ENCODE data around the gene MAP2K5. TPM values are rescaled to one million over a fixed set of nuclear protein-coding genes. Genes with fewer than 3 reads are reported as not detected.
A peak's percentile ranks its signal among the peaks of the same experiment; 100 is the strongest.

Gene MAP2K5
- total RNA-seq, 1 donor from 2014 or later, result 25.5 TPM

GRCh38 chr15:67730135-67730534 is 187.6 kb downstream of the MAP2K5 start:
- Histone ChIP-seq H3K4me3 (no peak overlapping the region), H3K27me3 (ENCODE audit: low read depth) (no peaks in the 10 kb centered on the region), H3K9me3 (no peaks in the 10 kb centered on the region), H3K36me3 (no peaks in the 10 kb centered on the region), H3K27ac (no peak overlapping the region), H3K4me1 (no peaks in the 10 kb centered on the region)
- no peak for ATAC-seq
- intact Hi-C loops (cut with DNase I), result no loop called here
- TF ChIP-seq, protein P1, sequence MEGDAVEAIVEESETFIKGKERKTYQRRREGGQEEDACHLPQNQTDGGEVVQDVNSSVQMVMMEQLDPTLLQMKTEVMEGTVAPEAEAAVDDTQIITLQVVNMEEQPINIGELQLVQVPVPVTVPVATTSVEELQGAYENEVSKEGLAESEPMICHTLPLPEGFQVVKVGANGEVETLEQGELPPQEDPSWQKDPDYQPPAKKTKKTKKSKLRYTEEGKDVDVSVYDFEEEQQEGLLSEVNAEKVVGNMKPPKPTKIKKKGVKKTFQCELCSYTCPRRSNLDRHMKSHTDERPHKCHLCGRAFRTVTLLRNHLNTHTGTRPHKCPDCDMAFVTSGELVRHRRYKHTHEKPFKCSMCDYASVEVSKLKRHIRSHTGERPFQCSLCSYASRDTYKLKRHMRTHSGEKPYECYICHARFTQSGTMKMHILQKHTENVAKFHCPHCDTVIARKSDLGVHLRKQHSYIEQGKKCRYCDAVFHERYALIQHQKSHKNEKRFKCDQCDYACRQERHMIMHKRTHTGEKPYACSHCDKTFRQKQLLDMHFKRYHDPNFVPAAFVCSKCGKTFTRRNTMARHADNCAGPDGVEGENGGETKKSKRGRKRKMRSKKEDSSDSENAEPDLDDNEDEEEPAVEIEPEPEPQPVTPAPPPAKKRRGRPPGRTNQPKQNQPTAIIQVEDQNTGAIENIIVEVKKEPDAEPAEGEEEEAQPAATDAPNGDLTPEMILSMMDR (IDR thresholded peaks at IDR 0.05), result no peak
- DNase-seq, result no peak

DNA sequence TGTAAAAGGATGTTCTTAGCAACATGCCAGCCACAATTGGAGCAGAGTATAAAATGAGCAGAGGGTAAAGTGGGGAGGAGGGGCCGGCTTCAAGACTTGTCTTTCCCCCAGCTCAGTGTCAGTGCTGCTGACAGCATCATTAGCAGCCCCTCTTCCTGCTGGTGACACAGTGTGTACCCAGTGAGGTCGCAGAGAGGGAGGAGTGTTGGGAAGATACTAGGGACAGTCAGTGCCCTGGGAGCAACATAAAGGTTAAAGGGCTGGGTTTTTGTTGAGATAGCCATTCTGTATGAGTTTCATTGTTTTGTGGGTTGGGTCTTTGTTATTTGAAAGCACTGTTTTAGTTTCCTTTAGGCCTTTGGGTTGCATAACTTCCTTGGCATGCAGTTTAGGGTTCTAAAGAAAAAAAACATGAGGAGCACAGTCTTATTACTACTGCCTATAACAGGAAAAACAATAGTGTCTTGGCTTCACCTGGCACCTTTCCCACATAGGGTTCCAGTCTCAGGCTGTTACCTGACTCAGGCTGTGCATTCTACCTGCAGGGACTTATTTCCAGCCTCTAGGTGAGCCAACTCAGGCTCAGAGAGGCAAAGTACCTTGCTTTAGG is 188.7 kb downstream of the MAP2K5 start:
- H3K4me1 ChIP-seq, result no peaks in the 10 kb centered on the region
- no peak overlapping the region for H3K27ac ChIP-seq
- H3K36me3 ChIP-seq, result no peaks in the 10 kb centered on the region
- H3K4me3 ChIP-seq, result no peak overlapping the region
- no peaks in the 10 kb centered on the region for H3K27me3 ChIP-seq (ENCODE audit: low read depth)
- no peaks in the 10 kb centered on the region for H3K9me3 ChIP-seq
- peak in 1 of 2 donors; percentile 21 for ATAC-seq
- TF ChIP-seq, protein P1 (IDR thresholded peaks at IDR 0.05), result no peak
- no peak for DNase-seq
- intact Hi-C loops (cut with DNase I), result no loop called here

DNA sequence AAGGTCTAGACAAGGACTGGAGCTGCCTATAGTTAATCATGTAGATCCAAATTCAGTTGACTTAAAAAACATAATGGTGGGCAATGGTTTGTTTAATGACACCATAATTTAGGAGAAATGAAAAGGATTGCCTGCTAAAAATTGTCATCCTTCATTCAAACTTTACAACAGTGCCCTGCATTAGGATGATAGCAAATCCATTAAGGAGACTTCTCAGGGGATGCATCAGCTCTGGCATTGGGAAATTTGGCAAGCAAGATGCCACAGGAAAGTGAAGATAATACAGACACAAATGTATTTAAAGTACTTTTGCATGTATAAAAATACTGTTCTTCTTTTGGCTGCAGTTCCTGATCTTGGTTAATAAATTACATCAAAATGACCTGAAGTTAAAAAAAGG is 189.7 kb downstream of the MAP2K5 start:
- TF ChIP-seq, protein P1 (IDR thresholded peaks at IDR 0.05), result no peak
- intact Hi-C loops (cut with DNase I), result no loop called here
- H3K9me3 ChIP-seq, result no peaks in the 10 kb centered on the region
- no peak for DNase-seq
- H3K36me3 ChIP-seq, result no peaks in the 10 kb centered on the region
- no peaks in the 10 kb centered on the region for H3K27me3 ChIP-seq (ENCODE audit: low read depth)
- no peak overlapping the region for H3K4me3 ChIP-seq
- no peak overlapping the region for H3K27ac ChIP-seq
- no peaks in the 10 kb centered on the region for H3K4me1 ChIP-seq
- no peak for ATAC-seq

DNA sequence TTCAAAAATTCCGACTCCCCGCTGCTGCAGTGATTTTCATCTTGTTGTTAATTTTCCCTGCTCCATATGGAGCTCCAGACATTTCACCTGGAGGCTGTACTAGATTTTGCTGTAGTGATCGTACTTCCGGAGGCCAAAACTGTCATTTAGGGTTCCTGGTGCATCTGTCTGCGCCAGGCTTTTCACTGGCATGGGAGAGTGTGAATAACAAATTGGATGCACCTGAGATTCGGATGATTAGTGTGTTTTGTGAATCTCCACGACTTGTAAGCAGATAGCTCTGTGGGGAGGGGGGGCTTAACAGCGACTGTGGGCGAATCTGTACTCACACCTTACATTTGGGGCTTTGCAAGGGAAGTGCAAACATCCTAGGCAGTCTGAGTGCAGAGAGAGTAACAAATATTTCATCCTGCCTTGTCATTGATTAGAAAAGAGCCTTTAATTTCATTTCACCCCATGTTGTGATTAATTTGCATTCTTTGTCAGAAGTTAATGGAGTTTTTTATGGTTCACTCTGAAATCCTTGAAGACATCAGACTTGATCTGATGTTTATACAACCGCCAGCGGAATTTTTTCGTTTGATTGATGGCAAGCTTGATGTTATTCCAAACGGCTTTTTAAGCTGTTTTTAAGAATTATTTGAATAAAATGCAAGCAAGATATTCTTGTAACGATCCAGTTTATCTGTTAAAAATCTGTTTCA is 190.3 kb downstream of the MAP2K5 start:
- intact Hi-C loops (cut with DNase I), result no loop called here
- ATAC-seq (no peak), DNase-seq (no peak)
- Histone ChIP-seq H3K9me3 (no peaks in the 10 kb centered on the region), H3K4me3 (no peak overlapping the region), H3K27ac (no peak overlapping the region), H3K36me3 (no peaks in the 10 kb centered on the region), H3K27me3 (ENCODE audit: low read depth) (no peaks in the 10 kb centered on the region), H3K4me1 (no peaks in the 10 kb centered on the region)
- TF ChIP-seq, protein P1 (IDR thresholded peaks at IDR 0.05), result no peak

GRCh38 chr15:67735896-67736295 is 193.4 kb downstream of the MAP2K5 start:
- Histone ChIP-seq H3K4me1 (no peaks in the 10 kb centered on the region), H3K27ac (no peak overlapping the region), H3K4me3 (no peak overlapping the region), H3K36me3 (no peaks in the 10 kb centered on the region), H3K9me3 (no peaks in the 10 kb centered on the region), H3K27me3 (ENCODE audit: low read depth) (no peaks in the 10 kb centered on the region)
- ATAC-seq (no peak), DNase-seq (no peak)
- TF ChIP-seq, protein P1 (IDR thresholded peaks at IDR 0.05), result no peak
- intact Hi-C loops (cut with DNase I), result no loop called here
